Fibroblast of skin of left biceps (primary cell): ENCODE data around the gene HNMT.
"Not testable (repeated sequence)": the region's sequence is repeated elsewhere in the genome, so short reads cannot be mapped to it uniquely, and the experiment has no call there.

Experiments used
- DNase-seq, 2 experiments: peaks; one replicate each; pipeline ENCODE4 v3.0.0-alpha.2; 2013; ENCODE audit warnings: low read depth in 2 of 2

Gene HNMT

DNA sequence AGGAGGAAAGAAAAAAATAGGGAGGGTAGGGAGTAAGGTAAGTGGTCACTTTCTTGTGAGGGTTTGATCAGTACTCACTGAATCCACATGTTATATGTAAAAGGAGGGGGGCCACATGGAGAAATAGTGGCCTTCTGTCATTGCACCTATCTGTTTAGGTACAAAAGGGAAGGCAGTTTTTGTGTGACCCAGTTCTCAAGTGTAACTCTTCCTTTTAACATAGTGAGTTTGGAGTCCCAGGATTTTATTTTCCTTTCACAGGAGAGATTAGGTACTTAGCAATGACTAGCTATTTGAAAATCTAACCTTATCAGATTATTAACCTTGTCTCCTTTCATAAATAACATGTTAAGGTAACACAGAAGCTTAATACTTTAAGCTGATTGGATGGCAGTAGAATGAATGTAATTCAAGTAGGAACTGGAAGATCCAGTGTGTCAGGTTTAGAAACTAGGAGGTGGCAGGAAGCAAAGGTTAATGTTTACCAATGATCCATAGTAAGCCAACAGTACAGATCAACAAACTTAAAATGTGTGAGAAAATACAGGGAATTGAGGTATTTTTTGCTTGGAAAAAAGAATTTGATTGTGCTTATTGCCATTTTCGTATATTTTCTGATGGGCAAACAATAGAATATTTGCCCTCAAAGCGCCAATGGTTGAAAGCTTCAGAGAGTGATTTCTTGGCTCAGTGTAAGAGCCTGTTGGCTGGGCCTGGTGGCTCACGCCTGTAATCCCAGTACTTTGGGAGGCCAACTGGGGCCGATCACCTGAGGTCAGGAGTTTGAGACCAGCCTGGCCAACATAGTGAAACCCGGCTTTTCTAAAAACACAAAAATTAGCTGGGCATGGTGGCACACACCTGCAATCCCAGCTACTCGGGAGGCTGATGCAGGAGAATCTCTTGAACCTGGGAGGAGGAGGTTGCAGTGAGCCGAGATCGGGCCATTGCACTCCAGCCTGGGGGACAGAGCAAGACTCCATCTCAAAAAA is 11.3 kb downstream of the HNMT start:
- DNase-seq, result no peak

DNA sequence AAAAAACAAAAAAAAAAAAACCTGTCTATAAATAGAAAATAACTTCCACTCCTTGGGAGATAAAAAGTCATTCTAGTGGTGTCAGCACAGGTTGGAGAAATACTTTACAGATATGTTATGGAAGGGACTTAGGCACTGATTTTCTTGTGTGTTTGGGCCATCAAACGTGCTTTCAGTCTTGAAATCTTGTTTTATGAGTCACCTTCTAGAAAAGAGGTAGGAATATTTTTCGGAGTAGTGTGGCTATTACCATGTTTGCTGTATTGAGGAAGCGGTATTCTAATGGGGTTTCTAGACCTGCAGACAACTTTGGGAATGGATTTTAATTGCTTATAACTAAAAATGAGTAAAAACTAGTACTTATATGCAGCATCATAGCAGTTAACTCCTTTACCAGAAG is 12.0 kb downstream of the HNMT start:
- DNase-seq, result no peak

GRCh38 chr2:137977790-137978189 is 13.5 kb downstream of the HNMT start:
- no peak for DNase-seq

GRCh38 chr2:137980459-137980858 is 16.2 kb downstream of the HNMT start:
- DNase-seq, result no peak

DNA sequence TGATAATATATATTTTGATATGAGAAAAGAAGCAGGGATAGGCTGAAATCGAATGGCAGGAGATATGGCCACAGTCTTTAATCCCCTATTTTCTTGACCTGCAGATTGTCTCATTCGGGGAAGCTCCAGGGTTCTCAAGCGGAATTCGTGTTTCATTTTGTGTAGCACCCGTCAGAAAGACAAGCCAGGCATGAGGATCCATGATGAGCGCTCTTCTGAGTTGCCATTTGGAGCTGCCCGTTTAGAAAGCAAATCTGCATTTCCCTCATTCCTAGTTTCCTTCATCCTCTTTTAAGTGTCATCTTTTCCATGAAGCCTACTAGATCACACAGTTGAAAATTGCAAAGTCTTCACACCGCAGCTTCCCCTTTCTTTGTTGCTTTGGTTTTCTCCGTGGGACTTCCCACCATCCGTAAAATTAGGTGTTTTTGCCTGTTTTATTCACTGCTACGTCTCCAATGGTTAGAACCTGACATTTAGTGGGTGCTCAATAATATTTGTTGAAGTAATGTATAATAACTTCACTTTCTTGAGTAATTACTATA is 16.9 kb downstream of the HNMT start:
- DNase-seq, result no peak

DNA sequence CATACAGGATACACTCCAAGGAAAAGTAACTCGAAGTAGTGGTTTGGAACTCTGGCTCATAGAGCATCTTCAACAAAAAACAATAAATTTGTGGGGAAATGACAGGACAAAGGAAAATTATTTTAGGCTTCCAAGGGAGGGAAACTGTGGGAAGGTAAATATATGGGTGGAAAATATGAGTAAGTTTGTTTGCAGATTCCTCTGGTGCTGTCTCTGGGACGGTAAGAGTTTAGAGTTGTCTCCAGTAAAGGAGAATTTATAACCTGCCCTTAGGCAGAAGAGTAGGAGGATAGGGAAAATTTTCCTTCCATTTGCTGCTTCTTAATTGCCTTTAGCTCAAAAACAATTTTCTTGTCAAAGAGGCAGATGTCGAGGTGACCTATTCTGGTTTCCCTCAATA is 19.3 kb downstream of the HNMT start:
- DNase-seq, result no peak

DNA sequence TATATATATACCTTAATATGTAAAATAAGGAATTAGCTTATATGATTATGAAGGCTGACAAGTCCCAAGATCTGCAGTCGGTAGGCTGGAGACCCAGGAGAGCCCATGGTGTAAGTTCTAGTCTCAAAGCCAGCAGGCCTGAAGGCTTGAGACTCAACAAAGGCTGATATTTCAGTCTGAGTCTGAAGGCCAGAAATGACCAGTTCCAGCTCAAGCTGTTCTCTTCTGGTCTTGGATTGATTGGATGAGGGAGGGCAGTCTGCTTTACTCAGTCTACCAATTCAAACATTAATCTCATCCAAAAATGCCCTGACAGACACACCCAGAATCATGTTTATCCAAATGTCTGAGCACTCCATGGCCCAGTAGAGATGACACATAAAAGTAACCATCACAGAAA is 22.0 kb downstream of the HNMT start:
- DNase-seq, result no peak

GRCh38 chr2:137987011-137987410 is 22.7 kb downstream of the HNMT start:
- DNase-seq, result no peak

DNA sequence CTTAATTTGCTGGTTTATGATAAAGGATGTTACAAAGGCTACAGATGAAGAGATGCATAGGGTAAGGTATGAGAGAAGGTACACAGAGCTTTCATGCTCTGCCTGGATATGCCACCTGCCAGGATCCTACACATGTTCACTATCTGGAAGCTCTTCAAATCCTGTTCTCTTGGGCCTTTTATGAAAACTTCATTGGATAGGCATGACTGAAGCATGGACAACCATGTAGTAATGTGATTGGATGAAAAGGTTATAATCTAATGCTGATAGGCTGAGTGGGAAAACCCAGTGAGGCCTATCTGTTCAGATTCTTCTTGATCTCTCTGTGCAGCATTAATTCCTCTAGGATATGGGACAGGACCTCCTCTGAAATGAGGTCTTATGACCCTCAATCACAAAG is 26.8 kb downstream of the HNMT start:
- DNase-seq, result no peak

DNA sequence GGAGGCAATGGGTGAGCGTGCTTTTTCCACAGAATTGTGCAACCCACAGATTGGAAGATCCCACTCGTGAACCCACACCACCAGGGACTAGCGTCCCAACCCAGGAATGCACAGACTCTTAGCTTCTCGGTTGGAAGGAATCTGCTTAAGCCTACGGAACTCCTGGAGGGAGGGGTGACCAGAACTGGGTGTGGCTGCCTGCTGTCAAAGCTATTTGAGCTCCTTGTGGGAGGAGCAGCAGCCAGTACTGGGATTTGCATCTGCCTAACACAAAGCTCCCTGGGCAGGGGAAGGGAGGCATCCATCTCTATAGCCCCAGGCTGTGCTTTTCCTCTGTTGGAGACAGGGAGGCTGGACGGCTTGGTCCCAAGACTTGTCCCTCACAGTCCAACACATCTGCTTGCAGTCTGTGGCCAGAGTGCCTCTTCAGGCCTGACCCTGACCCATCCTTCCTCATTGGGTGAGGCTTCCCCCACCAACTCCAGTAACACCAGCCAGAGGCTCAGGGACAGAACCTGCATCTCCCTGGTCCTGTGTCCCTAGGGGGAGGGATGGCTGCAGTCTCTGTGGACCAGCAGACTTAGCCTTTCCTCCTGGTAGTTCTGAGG is 27.9 kb downstream of the HNMT start:
- no peak for DNase-seq

DNA sequence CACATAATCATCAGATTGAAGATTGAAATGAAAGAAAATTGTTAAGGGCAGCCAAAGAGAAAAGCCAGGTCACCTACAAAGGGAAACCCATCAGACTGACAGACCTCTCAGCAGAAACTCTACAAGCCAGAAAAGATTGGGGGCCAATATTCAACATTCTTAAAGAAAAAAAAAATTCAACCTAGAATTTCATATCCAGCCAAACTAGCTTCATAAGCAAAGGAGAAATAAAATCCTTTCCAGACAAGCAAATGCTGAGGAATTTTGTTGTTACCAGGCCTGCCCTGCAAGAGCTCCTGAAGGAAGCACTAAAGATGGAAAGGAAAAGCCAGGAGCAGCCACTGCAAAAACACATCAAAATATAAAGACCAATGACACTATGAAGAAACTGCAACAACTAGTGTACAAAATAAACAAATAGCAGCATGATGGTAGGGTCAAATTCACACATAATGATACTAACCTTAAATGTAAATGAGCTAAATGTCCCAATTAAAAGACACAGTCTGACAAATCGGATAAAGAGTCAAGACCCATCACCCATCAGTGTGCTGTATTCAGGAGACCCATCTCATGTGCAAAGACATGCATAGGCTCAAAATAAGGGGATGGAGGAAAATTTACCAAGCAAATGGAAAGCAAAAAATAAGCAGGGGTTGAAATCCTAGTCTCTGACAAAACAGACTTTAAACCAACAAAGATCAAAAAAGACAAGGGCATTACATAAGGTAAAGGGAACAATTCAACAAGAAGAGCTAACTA is 29.6 kb downstream of the HNMT start:
- DNase-seq, result not testable (repeated sequence)

- DNase-seq, result not testable (repeated sequence)
Observed at GRCh38 chr2:137995368-137995767, 31.1 kb downstream of the HNMT start.

- not testable (repeated sequence) for DNase-seq
Observed at GRCh38 chr2:137996158-137996557, 31.9 kb downstream of the HNMT start.

GRCh38 chr2:137997733-137998132 is 33.5 kb downstream of the HNMT start:
- DNase-seq, result no peak

DNA sequence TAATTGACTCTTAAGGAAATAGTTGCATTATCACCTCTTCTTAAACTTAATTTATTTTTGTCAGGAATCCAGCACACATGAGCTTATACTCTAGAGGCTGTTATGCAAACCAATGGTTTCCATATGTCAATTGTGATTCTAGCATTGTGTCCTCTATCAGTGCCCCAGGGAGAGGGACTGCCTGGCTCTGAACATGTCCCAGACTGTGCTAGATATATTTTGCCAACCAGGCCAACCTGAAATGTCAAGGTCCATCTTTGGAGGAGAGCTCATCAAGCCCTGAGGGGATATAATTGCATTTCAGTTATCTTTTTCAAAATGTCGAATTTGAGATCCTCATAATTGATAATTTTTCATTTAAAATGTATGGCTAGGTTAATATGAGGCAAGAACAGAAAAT is 34.2 kb downstream of the HNMT start:
- DNase-seq, result no peak

- DNase-seq, result no peak
Observed at GRCh38 chr2:137999273-137999672, 35.0 kb downstream of the HNMT start.

DNA sequence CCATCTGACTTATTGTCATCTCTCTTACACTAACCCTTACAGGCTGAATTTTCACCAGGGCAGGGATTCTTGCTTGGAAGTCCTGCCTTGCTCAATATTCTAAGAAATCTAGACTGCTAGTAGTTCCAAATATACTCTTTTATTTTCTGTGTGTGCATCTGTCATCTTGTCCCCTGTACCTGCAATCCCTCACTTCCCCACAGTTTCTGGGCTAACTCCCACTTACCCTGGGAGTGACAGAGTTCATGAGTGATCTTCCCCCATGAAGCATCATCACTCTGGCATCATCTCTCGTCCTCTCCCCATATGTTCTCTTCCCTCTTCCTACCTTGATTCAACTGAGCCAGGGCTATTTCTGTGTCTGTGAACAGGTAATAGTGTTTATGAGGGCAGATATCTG is 35.7 kb downstream of the HNMT start:
- no peak for DNase-seq

DNA sequence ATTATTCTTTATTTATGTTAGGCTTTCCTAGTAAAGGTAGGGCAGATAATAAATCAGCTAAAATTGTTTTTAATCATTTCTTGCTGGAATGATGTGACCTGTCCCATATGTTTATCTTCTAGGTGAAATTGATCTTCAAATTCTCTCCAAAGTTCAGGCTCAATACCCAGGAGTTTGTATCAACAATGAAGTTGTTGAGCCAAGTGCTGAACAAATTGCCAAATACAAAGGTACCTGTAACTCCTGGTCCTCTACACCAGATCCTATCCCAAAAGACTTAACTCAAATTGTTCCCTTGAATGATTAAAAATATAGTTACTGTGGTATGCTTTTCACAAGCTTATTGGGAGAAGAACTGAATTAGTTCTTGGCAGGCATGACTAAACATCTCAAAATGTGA is 36.5 kb downstream of the HNMT start:
- no peak for DNase-seq

GRCh38 chr2:138003411-138003810 is 39.1 kb downstream of the HNMT start:
- DNase-seq, result no peak

DNA sequence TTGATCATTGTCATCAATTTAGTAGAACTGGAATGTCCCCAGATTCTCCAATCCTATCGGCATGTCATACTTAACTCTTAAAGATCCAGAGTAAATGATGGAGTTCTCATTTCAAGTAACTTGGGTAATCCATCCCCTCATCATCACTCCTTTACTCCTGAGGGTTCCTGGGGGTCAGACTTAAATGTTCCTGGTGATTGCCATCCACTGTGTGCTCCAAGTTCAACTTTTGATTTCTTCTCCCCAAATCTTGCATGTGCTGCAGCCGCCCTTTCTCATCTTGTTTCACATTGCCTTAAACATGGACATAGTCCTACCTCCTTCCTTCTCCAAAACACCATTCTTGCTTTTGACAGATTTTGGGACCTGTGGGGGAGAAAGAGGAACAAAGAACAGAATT is 43.2 kb downstream of the HNMT start:
- DNase-seq, result no peak

DNA sequence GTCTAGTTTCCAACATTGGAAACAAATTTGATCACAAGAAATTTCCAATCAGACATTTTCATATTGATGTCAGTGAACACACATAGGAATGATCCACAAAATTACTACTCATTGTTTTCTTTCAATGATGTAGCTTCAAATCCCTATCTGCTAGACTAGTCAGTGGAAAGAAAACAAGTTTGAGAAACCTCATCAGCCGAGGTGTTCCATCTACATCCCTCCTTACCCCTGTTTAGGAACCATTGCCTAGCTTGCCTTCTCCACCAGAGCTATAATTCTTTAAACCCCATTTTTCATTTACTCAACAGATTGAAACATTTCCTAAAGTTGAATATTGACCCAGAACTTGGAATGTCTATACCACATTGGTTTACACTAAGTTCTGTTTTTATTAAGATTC is 45.3 kb downstream of the HNMT start:
- DNase-seq, result no peak

DNA sequence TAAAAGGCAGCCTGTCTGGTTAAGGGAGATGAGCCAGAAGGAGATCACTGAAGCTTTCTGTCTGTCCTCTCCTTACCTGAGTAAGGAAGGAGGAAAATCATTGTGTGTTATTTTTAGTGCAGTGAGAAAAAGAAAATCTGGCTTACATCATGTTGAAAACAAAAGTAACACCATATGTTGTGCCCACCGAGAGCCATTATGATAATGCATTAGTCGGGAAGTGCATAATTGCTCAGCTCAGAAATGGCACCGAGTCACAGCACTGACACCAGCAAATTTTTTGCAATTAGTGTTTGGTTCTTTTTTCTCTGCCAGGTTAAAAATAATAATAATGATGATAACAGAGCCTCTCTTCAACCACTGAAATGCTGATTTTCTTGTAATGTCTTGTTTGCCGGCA is 46.6 kb downstream of the HNMT start:
- no peak for DNase-seq
